HG03196 (cell line): ENCODE measurements around the gene TMEM120A.

Source experiments
- ATAC-seq: cut with Tn5 transposase; IDR thresholded peaks from one replicate; pipeline ENCODE4 v1.9.1; 2021; ENCODE audit not compliant: unreplicated experiment

The TMEM120A gene

DNA sequence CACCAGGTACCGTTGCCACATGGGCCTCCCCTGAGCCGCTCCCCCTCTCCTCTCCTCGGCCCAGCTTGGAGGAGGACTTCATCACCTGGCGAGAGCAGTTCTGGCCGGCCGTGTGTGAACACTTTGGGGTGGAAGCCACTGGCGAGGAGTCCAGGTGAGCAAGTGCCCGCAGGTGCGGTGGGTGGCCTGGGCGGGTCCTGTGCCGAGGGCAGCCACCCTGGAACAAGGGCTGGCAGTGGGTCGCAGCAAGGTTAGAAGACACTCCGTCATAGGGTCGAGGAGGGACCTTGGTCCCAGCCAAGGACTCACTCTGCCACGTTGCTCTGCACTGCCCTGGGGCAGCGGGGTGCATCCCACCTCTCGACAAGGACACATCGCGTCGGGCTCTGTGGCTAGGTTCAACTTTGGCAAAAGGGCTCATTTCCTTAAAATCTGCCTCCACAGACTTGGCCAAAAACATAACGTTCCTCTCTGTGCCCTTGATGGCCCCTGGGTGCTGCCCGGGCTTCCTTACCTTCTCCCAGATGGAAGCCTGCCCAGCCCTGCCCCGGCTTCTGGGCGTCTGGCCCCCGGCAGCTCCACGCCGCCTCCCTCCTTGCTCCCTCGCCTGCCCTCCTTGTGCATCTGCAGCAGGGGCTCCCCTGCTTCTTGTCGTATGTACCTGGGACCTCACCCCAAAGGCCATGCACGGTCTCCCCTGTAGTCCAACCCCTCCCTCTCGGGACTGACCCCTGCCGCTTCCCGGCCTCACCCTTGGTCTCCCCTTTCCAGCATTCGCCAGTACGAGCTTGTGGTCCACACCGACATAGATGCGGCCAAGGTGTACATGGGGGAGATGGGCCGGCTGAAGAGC, 12.7 kb downstream of the TMEM120A start:
- ATAC-seq: no peak

GRCh38 chr7:75981203-75981452, 13.3 kb downstream of the TMEM120A start:
- ATAC-seq: no peak

DNA sequence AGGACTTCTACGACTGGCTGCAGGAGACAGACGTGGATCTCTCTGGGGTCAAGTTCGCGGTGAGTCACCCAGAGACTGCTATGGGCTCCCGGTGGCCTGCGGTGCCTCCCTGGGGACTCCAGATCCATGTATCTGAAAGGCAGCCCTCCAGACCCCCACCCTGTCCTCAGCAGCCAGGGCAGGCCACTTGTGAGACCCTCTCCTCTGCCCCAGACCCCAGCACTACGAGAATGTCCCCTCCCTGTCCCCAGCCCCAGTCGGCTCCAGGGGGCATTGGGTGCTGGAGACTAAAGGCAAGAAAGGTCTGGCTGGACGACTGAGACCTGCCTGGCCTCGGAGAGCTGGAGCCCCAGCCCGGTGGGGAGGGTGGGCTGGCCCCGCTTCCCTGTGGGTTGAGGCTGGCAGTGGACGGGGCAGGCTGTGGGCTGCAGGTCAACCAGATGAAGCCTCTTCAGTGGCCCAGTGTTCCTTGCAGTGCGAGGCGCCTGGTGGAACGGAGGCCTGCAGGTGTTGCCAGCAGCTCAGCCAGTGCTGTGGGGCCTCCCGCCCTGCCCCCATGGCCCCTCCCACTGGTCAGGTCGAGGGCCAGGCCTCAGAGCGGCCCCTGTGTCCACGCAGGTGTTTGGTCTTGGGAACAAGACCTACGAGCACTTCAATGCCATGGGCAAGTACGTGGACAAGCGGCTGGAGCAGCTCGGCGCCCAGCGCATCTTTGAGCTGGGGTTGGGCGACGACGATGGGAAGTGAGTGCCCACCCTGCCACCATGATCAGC, 13.8 kb downstream of the TMEM120A start:
- no peak for ATAC-seq

GRCh38 chr7:75979759-75980429, 14.5 kb downstream of the TMEM120A start:
- ATAC-seq: no peak

DNA sequence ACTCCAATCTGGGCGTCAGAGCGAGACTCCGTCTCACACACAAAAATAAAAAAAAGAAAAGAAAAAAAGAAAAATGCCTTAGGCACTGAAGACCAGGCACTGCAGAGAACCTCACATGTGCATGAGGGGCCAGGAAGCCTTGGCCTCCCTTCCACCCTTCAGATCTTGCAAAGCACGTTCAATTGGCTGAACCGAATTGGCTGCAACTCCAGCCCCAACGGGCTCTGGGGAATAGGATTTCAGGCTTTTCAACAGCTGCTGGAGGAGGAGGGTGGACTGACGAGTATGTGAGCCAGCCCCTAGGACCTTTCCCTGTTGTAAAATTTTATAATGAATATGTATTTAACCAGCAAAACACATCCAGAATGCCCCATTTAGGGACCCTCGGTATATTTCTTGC, 16.7 kb downstream of the TMEM120A start:
- no peak for ATAC-seq

GRCh38 chr7:75971961-75972763, 22.2 kb downstream of the TMEM120A start:
- ATAC-seq: no peak

DNA sequence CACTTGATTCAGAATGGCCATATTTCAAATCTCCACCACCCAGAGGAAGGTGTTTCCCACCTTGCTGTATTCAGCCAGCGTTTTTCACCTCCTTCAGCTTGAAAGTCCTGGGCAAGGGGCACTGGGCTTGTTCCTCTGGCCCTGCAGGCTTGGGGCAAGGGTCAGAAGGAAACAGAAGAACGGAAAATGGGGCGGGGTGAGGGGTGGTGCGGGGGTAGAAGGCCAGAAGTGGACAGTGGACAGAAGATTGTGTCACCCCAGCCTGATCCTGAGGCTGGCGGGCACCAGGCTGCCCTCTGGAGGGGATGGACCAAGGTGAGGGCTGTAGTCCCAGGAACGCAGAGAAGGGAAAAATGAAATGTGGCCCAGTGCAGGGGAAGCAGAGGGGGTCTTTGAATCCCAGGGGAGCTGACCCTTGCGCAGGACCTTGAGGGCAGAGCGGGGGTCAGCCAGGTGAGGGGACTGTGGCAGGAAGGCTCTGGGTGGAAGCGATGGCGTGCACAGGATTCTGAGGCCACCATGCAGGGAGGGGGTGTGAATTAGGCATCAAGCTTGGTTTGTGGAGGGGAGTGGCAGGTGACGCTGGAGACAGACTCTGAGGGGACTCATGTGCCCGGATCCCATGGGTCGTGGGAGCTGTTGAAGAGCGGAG, 23.0 kb downstream of the TMEM120A start:
- no peak for ATAC-seq

DNA sequence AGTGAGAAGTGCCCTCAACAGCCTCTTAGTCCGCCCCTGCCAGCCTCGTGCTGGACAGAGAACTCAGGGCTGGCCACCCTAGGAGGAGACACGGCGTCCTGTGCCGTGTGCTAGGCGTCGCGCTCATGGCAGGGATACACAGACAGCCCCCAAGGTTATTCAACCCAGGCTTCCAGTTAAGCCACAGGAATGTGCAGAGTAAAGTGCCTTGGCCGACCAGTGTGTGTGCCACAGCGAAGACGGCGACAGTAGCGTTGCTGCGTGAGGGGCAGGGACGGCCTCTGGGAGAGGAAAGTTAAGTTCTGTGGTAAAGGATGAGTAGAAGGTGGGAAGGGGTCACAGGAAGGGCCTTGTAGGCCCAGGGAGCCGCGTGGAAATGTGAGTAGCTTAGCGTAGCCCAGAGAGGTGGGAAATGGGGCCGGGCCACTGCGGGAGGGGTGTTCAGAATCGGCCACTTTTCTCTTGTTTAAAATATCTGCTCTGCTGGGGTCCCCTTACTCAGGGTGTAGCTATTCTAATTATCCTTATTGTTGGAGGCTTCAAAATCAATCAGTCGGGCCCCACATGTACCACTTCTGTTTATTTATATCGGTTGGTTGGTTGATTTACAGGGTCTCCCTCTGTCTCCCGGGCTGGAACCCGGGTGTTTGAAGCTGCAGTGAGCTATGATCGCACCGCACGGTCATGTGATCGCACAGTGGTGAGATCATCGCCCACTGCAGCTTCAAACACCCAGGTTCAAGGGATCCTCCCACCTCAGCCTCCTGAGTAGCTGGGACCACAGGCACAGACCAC, 24.5 kb downstream of the TMEM120A start:
- no peak for ATAC-seq

- no peak for ATAC-seq
Measured at GRCh38 chr7:75969182-75969581, 25.2 kb downstream of the TMEM120A start.

DNA sequence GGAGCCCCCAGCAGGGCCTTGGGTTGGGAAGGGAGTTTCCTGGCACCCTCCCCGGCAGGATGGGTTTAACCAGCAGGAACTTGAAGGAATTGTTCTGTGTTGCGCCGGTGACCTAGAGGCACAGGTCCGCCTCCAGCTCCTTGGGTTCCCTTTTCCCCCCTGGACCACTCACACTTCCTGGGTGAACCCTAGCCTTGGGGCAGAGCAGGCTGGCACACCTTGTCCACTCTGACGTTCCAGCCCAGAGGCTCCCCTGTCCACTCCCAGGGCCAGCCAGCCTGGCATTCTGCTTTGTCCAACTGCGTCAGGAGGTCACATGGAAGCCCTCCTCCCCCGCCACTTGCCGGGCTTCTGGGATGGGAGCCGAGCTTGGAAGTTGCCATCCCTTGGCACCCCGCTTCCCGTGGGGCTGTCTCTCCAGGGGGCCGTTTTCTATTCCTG, 25.8 kb downstream of the TMEM120A start:
- no peak for ATAC-seq

DNA sequence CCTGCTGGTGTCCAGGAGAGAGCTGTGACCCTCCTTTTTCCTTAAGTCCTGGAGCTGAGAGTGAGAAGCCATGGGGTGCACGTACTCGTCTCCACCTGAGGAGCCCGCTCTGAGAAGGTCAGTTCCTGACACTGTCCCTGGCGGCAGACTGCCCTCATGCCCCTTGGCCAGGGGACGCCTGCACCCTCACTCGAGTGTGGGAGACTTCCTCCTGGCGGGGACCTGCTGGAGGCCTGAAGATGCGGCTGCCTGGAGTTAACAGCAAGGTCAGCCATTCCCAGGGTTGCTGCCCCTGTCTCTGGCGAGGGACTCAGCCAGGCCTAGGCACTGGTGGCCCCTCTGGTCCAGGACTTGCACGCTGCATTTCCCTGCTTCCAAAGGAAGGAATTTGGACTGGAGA, 26.4 kb downstream of the TMEM120A start:
- no peak for ATAC-seq

DNA sequence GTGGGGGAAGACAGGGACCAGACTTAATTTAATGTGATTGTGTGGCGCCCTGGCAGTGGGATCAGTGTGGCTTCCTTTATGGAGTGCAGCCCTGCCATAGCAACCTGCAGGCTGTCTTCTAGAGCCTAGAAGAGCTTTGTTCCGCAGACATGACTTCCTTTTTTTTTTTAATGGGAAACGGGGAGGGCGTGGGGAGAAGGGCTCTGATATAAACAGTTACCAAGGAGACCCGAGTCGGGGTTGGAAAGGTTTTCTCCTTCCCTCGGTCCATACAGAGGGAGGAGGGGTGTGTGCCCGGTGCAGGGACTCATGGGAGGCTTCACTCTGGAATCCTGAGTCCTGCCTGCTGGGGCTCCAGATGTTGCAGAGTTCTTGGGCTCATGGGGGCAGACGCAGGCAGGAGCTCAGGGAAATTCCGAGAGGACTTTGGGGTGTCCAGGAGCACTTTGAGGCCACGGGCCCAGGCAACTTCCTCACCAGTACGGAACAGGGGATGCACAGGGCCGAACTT, 26.9 kb downstream of the TMEM120A start:
- ATAC-seq: no peak

DNA sequence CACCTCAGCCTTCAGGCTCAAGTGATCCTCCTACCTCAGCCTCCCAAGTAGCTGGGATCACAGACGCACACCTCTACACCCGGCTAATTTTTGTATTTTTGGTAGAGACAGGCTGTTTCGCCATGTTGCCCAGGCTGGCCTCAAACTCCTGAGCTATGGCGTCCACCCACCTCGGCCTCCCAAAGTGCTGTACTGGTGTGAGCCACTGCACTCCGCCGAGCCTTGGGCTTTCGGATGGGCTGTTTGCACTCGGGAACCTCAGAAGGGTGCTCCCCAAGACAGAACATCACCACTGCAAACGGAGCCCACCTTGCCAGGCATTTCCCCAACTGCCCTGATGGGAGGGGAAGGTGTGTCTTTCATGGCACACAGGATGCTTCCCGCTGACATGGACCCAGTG, 27.3 kb downstream of the TMEM120A start:
- no peak for ATAC-seq

DNA sequence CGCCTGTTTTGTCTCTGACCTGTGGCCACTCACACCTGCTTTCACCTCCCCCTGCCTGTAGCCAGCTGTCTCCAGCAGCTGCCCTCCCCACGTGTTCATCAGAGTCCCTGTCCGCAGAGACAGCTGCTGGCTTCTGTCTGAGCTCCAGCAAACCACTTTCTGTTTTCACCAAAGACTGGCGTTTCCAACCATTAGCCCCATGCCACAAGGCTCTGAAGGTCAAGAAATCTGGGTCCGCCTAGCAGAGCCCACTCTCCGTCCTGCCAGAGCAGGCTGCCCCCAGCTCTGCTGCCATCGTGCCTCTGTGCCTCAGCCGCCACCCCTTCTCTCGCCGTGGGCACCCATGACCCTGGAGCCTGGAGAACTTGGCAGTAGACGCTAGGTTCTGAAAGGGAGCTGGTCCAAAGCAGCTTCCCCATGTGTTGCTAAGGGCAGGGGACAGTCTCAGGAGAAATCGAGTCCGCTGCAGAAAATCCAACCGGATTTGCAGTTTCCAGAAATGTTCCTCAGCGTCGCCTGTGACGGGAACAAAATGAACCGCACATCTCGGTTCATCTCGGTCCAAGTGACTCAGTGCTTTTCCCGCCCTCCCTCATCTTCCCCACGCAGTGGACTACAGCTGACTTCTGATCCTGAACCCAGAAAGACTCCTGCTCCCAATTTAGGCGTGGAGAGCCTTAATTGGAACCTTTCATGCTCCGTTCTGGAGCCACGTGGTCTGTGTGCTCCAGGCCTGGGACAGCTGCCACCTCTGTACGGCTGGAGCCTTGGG, 28.0 kb downstream of the TMEM120A start:
- no peak for ATAC-seq

GRCh38 chr7:75965617-75966016, 28.8 kb downstream of the TMEM120A start:
- no peak for ATAC-seq

- ATAC-seq: no peak
Measured at GRCh38 chr7:75963381-75963995, 30.9 kb downstream of the TMEM120A start.

GRCh38 chr7:75962607-75963380, 31.6 kb downstream of the TMEM120A start:
- no peak for ATAC-seq

- no peak for ATAC-seq
Measured at GRCh38 chr7:75961218-75961617, 33.2 kb downstream of the TMEM120A start.
